Retina (tissue), 1 donor: ENCODE results near the gene HLA-DQB2.

Experiments used
- DNase-seq: peaks from one replicate; pipeline ENCODE4 v3.0.0-alpha.2; 2016

Gene HLA-DQB2

GRCh38 chr6:32744776-32745175 is 18.6 kb downstream of the HLA-DQB2 start:
- DNase-seq: no peak

DNA sequence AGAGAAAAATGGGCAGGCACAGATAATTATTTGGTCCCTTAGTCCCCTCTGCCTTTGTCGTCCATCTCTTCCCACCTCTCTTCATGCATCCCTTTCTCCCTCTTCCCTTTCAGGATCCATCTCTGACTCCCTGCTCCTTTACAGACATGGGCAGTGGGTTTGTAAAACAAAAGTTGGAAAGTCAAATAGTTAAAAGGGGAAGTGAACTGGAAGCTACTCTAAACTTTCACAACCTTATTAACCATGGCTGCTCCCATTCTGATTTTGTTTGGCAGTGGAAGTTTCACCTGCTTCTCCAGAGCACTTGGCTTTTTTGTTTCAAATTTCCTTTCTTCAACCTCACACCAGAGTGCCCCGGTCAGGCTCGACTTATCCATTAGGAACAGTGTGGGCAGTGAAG is 21.0 kb downstream of the HLA-DQB2 start:
- DNase-seq: no peak

- no peak for DNase-seq
These were observed 22.0 kb downstream of the HLA-DQB2 start, which contains the start of gene HLA-DQA2 for GRCh38 chr6:32741031-32741960. HLA-DQA2 (plus strand) TSS chr6:32741391; CDS start chr6:32741444, 53 bp downstream.

DNA sequence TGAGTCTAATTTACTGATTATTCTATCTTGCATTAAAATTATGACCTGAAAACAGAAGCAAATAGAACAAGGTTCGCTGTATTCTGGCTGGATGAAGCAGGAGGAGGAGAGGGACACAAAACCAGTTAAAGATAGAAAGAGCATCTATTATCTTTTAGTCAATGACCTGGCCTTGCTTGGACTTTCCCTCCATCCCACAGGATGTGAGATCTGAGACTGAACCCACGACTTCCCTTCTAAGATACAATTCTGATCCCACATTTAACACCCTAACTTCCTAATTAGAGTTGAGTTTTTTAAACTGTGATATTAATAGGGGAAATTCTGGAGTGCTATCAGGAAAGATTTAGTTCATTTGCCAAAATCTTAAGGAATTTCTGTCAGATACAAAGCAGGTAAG is 25.2 kb downstream of the HLA-DQB2 start:
- DNase-seq: no peak

DNA sequence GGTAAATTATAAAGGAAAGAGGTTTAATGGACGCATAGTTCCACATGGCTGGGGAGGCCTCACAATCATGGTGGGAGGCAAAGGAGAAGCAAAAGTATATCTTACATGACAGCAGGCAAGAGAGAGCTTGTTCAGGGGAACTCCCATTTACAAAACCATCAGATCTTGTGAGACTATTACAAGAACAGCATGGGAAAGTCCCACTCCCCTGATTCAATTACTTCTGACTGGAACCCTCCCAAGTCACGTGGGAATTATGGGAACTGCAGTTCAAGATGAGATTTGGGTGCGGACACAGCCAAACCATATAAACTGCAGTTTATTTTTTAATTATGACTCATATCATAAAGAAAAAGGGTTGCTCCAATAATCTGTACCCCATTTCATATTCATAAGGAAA is 44.5 kb downstream of the HLA-DQB2 start:
- DNase-seq: no peak

DNA sequence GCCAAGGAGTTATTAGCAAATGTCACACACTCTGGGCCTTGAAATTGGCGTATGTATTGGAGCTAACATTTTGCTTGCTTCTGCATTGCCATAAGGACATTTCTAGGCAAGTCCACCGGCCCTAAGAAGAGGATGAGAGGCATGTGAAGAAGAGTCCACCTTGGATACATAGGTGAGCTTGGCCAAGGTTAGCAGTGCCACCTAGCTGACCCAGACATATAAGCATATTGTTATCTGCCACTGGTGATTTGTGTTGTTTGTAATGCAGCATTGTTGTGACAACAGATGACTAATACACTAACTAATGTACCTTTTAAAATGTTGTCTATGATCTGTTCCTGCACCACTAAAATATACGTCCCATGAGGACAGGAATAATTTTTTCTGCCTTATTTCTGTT is 46.9 kb downstream of the HLA-DQB2 start:
- no peak for DNase-seq

GRCh38 chr6:32713241-32713640 is 50.1 kb downstream of the HLA-DQB2 start:
- DNase-seq: no peak

DNA sequence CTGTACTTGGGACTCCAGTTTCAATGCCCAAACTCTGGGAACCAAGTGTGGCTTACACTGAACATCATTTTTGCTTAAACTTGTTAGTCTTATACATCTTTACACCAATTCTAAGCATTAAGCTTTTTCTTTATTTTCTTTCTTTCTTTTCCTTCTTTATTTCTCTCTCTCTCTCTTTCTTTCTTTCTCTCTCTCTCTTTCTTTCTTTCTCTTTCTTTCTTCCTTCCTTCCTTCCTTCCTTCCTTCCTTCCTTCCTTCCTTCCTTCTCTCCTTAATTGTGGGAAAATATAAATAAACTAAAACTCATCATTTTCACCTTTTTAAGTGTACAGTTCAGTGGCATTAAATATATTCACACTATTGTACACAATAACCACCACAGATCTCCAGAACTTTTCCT is 53.7 kb downstream of the HLA-DQB2 start:
- DNase-seq: no peak
